Testis (tissue), 3 donors: Measurements from ENCODE around the gene FASN. TPM values are rescaled to one million over a fixed set of nuclear protein-coding genes. Genes with fewer than 3 reads are reported as not detected.

ENCODE experiments used
- DNase-seq: peaks from one replicate; pipeline ENCODE4 v3.0.0-alpha.2; 2019
- H3K27ac ChIP-seq, 2 donors: fragments of 200-600 bp; sonication (generic); one replicate each; pipeline ENCODE4 v1.5.1; 2019
- H3K27me3 ChIP-seq: fragments of 200-600 bp; sonication (generic); one replicate; pipeline ENCODE4 v1.5.1; 2019
- H3K36me3 ChIP-seq: fragments of 200-600 bp; sonication (generic); one replicate; pipeline ENCODE4 v1.5.1; 2017; ENCODE audit warnings: low read depth; ENCODE audit errors: missing control alignments
- H3K4me1 ChIP-seq: fragments of 200-600 bp; sonication (generic); one replicate; pipeline ENCODE4 v1.5.1; 2019
- H3K4me3 ChIP-seq, 2 donors: fragments of 200-600 bp; sonication (generic); one replicate each; pipeline ENCODE4 v1.5.1; 2017 to 2019
- H3K9me3 ChIP-seq: fragments of 200-600 bp; sonication (generic); one replicate; pipeline ENCODE4 v1.5.1; 2017
- CTCF ChIP-seq, 3 experiments: fragments of 450-650 bp in 2 of 3; fragments of 200-600 bp in 1 of 3; sonication (generic) in 1 of 3; IDR thresholded peaks; one replicate each; pipeline ENCODE4 v1.5.1; 2016 to 2019; ENCODE audit warnings: antibody characterized with exemption in 3 of 3, mild to moderate bottlenecking in 2 of 3, moderate library complexity in 1 of 3
- POLR2A ChIP-seq: fragments of 450-650 bp; IDR thresholded peaks from one replicate; pipeline ENCODE4 v1.6.1; 2017; ENCODE audit warnings: antibody characterized with exemption, mild to moderate bottlenecking, moderate library complexity
- WGBS, 2 donors: methylation state at CpG; one replicate each; pipeline ENCODE4 v1.1.5; 2018; 5-methylcytosine and 5-hydroxymethylcytosine counted together
- intact Hi-C: fragments of 100-400 bp; cut with DNase I; formaldehyde crosslinking; loops from one replicate; pipeline ENCODE4 v1.15.1; 2023; ENCODE audit warnings: low total_unique reads
- polyA plus RNA-seq: library from polyadenylated mRNA; stranded (reverse); fragments of 350-450 nt; fragmentation: Illumina TruSeq; extraction: RNeasy Lipid Tissue Mini Kit (QIAGEN cat#74804); gene quantifications from one replicate; pipeline ENCODE4 v1.2.3, GENCODE V29; 2014; ENCODE audit warnings: low read depth, low replicate concordance; ENCODE audit not compliant: insufficient read depth
- total RNA-seq, 2 donors: library from RNA; depleted of rRNA; stranded (reverse); fragments of >200 nt; gene quantifications; one replicate each; pipeline ENCODE4 v1.2.3, GENCODE V29; 2016

The FASN gene
- total and polyA plus RNA-seq, 3 donors from 2014 or later, result 47.6 to 93.0 (median 76.2) TPM

- intact Hi-C loops, result no loop called here
- no peaks in the 10 kb centered on the region for H3K9me3 ChIP-seq
- DNase-seq, result peak; percentile 85
- TF ChIP-seq POLR2A (no peak), CTCF (IDR thresholded peaks at IDR 0.05) (no peak)
- H3K4me3 ChIP-seq, result no peak overlapping the region
- no peaks in the 10 kb centered on the region for H3K27me3 ChIP-seq
- H3K4me1 ChIP-seq, result peaks cover 53% of the 10 kb centered on the region
- H3K27ac ChIP-seq, result peak overlapping the region; percentile 74 to 91
- 55 to 63% methylated on average over 16 to 24 of the region's 24 CpGs for WGBS, 2 donors
- no peaks in the 10 kb centered on the region for H3K36me3 ChIP-seq
These were observed 5.8 kb upstream of the FASN start for GRCh38 chr17:82103553-82104451.

GRCh38 chr17:82101767-82102679, 4.0 kb upstream of the FASN start:
- Histone ChIP-seq H3K4me1 (peaks cover 52% of the 10 kb centered on the region), H3K36me3 (no peaks in the 10 kb centered on the region), H3K27me3 (no peaks in the 10 kb centered on the region), H3K4me3 (no peak overlapping the region), H3K9me3 (no peaks in the 10 kb centered on the region), H3K27ac (peak overlapping the region; percentile 35 to 61)
- no peak for DNase-seq
- TF ChIP-seq POLR2A, result no peak
- no peak for TF ChIP-seq CTCF (IDR thresholded peaks at IDR 0.05)
- intact Hi-C loops, result no loop called here
- WGBS, 2 donors, result 66 to 79% methylated on average over 8 to 18 of the region's 18 CpGs

GRCh38 chr17:82101301-82101715, 3.3 kb upstream of the FASN start:
- Histone ChIP-seq H3K36me3 (no peaks in the 10 kb centered on the region), H3K27ac (peak overlapping the region; percentile 35 to 61), H3K4me1 (peaks cover 48% of the 10 kb centered on the region), H3K9me3 (no peaks in the 10 kb centered on the region), H3K27me3 (no peaks in the 10 kb centered on the region), H3K4me3 (no peak overlapping the region)
- WGBS, 2 donors, result 20 to 56% methylated on average over 2 to 10 of the region's 10 CpGs
- intact Hi-C loops, result no loop called here
- peak; percentile 49 for DNase-seq
- TF ChIP-seq CTCF (IDR thresholded peaks at IDR 0.05) (no peak), POLR2A (no peak)

- H3K27ac ChIP-seq, result peak overlapping the region; percentile 84 to 95
- no peaks in the 10 kb centered on the region for H3K27me3 ChIP-seq
- no peaks in the 10 kb centered on the region for H3K9me3 ChIP-seq
- no peaks in the 10 kb centered on the region for H3K36me3 ChIP-seq
- H3K4me1 ChIP-seq, result peaks cover 42% of the 10 kb centered on the region
- no peak for DNase-seq
- TF ChIP-seq POLR2A (no peak), CTCF (IDR thresholded peaks at IDR 0.05) (no peak)
- intact Hi-C loops, result no loop called here
- WGBS, 2 donors, result 72 to 80% methylated on average over 10 to 35 of the region's 35 CpGs
- no peak overlapping the region for H3K4me3 ChIP-seq
These were observed 2.7 kb upstream of the FASN start for GRCh38 chr17:82100502-82101298.
